ENCODE data around the gene OPN4.

OPN4 gene

GRCh38 chr10:86708783-86709380 lies 54.5 kb downstream of the OPN4 start:
- peaks cover 25% of the 10 kb centered on the region for H3K4me1 Mint-ChIP-seq
- H3K9me3 Mint-ChIP-seq, result no peaks in the 10 kb centered on the region

DNA sequence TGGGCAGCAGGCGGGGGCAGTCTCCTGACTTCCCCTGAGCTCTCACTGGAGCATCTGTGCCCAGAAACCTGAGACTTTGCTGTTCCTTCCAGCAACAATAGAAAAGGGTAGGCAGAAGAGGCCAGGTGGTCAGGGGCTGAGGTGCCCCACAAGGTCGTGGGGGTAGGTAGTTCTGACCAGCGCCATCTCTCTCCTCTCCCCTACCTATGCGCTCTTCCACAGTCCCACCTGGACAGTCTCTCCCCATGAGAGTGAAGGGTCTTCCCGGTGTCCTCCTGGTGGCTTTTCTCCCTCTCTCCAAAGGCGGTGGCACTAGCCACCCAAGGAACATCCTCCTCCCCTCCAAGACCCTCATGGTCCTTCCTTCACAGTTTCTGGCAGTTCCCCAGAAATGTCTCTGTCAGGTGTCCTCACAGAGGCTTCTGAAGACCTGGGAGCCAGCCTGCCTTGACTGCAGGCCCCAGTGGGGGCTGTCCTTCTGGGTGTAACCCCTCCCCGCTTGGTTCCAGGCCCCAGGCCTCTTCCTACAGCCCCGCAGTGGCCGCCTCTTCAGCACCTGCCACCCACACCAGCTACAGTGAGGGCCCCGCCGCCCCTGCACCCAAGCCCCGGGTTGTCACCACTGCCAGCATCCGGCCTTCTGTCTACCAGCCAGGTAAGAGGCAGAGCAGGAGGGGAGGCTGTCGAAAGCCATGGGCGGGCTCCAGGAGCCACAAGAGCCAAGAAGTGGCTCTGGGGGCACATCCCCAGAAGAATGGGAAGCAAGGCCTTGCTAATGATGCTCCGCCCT lies 55.2 kb downstream of the OPN4 start:
- Mint-ChIP-seq H3K27me3 (ENCODE audit: low read depth) (peaks cover 6% of the 10 kb centered on the region), H3K4me1 (peaks cover 29% of the 10 kb centered on the region), H3K4me3 (peak overlapping the region; percentile 77 to 86 (median 85)), H3K9me3 (no peaks in the 10 kb centered on the region), H3K36me3 (ENCODE audit: low read depth) (no peaks in the 10 kb centered on the region), H3K27ac (peak overlapping the region; percentile 96 to 98 (median 97))
- TF ChIP-seq, protein P1, sequence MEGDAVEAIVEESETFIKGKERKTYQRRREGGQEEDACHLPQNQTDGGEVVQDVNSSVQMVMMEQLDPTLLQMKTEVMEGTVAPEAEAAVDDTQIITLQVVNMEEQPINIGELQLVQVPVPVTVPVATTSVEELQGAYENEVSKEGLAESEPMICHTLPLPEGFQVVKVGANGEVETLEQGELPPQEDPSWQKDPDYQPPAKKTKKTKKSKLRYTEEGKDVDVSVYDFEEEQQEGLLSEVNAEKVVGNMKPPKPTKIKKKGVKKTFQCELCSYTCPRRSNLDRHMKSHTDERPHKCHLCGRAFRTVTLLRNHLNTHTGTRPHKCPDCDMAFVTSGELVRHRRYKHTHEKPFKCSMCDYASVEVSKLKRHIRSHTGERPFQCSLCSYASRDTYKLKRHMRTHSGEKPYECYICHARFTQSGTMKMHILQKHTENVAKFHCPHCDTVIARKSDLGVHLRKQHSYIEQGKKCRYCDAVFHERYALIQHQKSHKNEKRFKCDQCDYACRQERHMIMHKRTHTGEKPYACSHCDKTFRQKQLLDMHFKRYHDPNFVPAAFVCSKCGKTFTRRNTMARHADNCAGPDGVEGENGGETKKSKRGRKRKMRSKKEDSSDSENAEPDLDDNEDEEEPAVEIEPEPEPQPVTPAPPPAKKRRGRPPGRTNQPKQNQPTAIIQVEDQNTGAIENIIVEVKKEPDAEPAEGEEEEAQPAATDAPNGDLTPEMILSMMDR (IDR thresholded peaks at IDR 0.05; ENCODE audit: unreplicated experiment in 3 of 3), result no peak

More at GRCh38 chr10:86708783-86709380, 54.5 kb downstream of the OPN4 start:
- Mint-ChIP-seq H3K27me3 (ENCODE audit: low read depth) (peaks cover 3% of the 10 kb centered on the region), H3K27ac (peak overlapping the region; percentile 74 to 96 (median 74)), H3K4me3 (peak overlapping the region in 1 of 3 experiments; percentile 46), H3K36me3 (ENCODE audit: low read depth) (no peaks in the 10 kb centered on the region)
- TF ChIP-seq, protein P1 (IDR thresholded peaks at IDR 0.05; ENCODE audit: unreplicated experiment in 3 of 3), result no peak

GRCh38 chr10:86710987-86711512 lies 56.7 kb downstream of the OPN4 start:
- H3K27ac Mint-ChIP-seq, result peak overlapping the region; percentile 96 to 98 (median 97)
- H3K4me3 Mint-ChIP-seq, result peak overlapping the region; percentile 85 to 88 (median 86)
- no peaks in the 10 kb centered on the region for H3K9me3 Mint-ChIP-seq
- H3K4me1 Mint-ChIP-seq, result peaks cover 40% of the 10 kb centered on the region
- peaks cover 6% of the 10 kb centered on the region for H3K27me3 Mint-ChIP-seq (ENCODE audit: low read depth)
- H3K36me3 Mint-ChIP-seq (ENCODE audit: low read depth), result no peaks in the 10 kb centered on the region
- TF ChIP-seq, protein P1 (IDR thresholded peaks at IDR 0.05; ENCODE audit: unreplicated experiment in 3 of 3), result peak; percentile 92 to 95 (median 93)

GRCh38 chr10:86711513-86712316 lies 57.4 kb downstream of the OPN4 start:
- peak overlapping the region; percentile 97 to 99 (median 98) for H3K27ac Mint-ChIP-seq
- TF ChIP-seq, protein P1 (IDR thresholded peaks at IDR 0.05; ENCODE audit: unreplicated experiment in 3 of 3), result no peak
- peaks cover 6% of the 10 kb centered on the region for H3K27me3 Mint-ChIP-seq (ENCODE audit: low read depth)
- H3K4me3 Mint-ChIP-seq, result peak overlapping the region; percentile 88 to 95 (median 88)
- H3K36me3 Mint-ChIP-seq (ENCODE audit: low read depth), result no peaks in the 10 kb centered on the region
- no peaks in the 10 kb centered on the region for H3K9me3 Mint-ChIP-seq
- H3K4me1 Mint-ChIP-seq, result peaks cover 42% of the 10 kb centered on the region

DNA sequence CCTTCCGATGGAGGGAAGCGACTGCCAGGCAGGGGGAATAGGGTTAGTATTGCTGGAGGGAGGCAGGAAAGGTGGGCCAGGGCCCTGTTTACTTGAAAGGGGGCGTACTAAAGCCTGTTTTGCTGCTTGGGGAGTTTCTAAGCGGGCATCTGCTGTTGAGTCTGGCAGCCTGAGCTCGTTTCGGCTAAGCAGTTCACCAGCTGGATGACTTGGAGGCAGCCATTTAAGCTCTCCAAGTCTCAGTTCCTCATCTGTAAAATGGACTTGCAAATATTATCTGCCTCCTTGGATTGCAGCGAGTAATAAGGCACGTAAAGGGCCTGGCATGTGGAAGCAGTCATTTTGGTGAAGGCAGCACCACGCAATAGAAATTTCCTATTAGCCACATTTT lies 58.0 kb downstream of the OPN4 start:
- Mint-ChIP-seq H3K36me3 (ENCODE audit: low read depth) (no peaks in the 10 kb centered on the region), H3K27ac (peak overlapping the region; percentile 97 to 99 (median 97)), H3K4me1 (peaks cover 42% of the 10 kb centered on the region), H3K4me3 (peak overlapping the region; percentile 88 to 95 (median 88)), H3K9me3 (no peaks in the 10 kb centered on the region), H3K27me3 (ENCODE audit: low read depth) (peaks cover 6% of the 10 kb centered on the region)
- TF ChIP-seq, protein P1 (IDR thresholded peaks at IDR 0.05; ENCODE audit: unreplicated experiment in 3 of 3), result no peak
